Aortic smooth muscle cell (primary cell): ENCODE measurements around the gene CELF1. TPM values are rescaled to one million over a fixed set of nuclear protein-coding genes. Genes with fewer than 3 reads are reported as not detected.

Experiments used
- total RNA-seq: library from RNA; depleted of rRNA; stranded (reverse); fragments of >200 nt; gene quantifications from 2 replicates; pipeline ENCODE4 v1.2.3, GENCODE V29; 2014

Gene CELF1
- 73.5 and 83.7 TPM in 2 replicates for total RNA-seq

DNA sequence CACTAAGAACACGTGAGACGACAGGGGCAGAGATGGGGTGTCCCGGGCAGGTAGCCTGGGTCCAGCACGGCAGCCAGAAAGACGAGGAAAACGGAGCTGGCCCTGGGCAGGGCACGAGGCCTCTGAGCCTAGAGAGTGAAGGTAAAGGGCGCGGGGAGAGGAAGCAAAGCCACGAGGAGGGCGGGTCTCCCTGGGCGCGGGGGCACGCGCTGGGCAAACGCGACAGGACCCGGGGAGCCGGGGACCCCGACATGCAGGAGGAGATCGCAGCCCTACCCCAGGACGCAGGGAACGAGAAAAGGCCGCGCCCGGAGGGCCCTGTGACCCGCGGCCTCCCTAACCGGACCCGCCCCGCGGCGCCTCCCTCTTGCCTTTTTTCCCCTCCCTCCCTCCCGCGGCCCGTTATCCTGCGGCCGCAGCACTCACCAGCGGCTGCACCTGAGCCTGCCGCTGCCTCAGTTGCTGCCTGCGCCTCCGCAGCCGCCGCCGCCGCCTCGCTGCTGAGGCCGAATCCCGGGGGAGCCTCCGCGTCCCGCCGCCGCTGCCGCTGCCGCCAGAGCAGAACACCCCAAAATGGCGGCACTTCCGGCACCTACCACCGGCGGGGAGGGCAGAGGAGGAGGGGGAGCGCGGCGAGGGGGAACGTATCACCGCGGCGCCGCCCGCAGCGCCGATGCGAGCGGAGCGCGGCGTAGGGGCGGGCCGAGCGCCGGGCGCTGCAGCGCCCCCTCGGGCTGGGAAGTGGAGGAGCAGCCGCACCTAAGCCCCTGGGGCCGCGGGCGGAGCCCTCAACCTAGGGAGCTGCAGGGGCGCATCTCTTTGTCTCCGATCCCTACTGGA lies at the start of gene CELF1:
Gene CELF1 (minus strand): TSS at position 567 of the 840 bp plus-strand sequence. CDS start 53,609 bp downstream, outside the sequence.

DNA sequence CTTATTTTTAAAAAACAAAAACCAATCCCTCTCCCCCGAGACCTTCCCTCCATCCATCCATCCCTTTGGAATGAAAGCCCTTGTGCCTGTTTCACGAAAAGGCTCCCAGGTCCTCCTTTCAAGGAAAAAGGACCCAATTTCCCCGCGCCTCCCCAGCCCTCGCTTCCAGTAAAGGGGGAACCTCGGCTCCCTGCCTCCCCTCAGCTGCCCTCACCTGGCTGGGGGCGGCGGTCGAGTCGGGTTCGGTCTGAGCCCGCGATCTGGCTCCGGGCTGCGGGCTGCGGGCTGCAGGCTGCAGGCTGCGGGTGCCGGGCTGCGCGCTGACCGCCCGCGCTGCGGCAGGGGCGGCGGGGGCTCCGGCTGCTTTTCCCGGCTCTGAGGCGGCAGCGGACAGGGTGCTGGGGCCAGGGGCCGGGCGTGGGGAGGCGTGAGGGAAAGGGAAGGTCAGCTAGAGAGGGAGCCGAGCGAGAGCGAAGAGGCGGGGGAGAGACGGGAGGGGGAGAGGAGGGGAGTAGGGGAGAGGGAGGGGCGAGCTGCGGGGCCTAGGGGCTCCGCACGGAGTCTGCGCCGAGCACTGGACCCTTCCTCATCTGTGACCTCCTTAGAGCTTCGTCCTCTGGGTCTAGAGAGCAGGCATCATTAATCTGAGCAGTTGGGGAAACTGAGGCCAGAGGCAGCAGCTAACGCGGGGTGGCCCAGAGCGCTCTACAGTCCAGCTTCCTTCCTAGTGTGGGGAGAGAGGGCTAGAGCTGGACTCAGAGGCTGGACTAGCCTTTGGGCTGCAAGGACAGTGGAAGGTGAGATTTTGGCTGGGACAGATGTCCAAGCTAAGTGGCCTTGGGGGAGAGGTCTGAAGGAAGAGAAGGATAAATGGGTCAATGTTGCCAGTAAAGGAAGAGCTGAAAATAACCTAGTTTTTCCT lies 41.3 kb upstream of the CELF1 start, which contains the start of gene C1QTNF4:
Gene C1QTNF4 (minus strand): TSS at position 478 of the 922 bp plus-strand sequence. CDS start 3,601 bp downstream, outside the sequence.

DNA sequence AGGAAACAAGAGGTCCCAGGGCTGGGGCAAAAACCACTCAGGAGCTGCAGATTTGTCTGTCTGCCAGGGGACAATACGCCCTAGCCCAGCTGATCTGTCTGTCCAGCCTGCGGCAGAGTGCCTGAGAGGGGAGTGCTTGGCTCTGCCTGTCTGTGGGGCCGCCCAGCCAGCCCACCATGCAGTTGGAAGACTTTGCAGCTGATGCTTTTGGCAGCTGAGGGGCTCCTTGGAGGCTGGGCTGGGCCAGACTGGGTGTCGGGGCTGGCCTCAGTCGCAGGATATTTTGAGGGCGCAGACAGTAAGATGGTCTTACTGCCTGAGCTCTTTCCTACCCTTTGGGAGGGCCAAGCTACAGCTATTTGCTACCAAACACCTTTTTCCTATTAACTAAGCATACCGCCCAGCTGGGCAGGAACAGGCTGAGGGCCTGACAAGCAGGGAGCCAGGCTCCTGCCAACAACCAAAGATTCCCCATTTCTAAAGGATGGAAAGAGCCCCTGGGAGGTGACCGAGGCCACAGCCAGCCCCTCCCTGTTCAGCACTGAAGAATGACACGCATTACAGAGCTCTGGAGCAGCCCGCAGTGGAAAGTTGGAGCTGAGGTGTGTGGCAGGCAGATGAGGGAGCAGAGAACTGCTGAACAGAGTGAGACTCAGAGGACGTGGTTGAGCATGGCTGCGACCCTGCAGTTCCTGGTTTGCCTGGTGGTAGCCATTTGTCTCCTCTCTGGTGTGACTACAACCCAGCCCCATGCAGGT lies 33.3 kb upstream of the CELF1 start, which contains the start of gene FAM180B:
Gene FAM180B (plus strand): TSS at position 581 of the 758 bp plus-strand sequence. CDS start 91 bp downstream, at position 672.

DNA sequence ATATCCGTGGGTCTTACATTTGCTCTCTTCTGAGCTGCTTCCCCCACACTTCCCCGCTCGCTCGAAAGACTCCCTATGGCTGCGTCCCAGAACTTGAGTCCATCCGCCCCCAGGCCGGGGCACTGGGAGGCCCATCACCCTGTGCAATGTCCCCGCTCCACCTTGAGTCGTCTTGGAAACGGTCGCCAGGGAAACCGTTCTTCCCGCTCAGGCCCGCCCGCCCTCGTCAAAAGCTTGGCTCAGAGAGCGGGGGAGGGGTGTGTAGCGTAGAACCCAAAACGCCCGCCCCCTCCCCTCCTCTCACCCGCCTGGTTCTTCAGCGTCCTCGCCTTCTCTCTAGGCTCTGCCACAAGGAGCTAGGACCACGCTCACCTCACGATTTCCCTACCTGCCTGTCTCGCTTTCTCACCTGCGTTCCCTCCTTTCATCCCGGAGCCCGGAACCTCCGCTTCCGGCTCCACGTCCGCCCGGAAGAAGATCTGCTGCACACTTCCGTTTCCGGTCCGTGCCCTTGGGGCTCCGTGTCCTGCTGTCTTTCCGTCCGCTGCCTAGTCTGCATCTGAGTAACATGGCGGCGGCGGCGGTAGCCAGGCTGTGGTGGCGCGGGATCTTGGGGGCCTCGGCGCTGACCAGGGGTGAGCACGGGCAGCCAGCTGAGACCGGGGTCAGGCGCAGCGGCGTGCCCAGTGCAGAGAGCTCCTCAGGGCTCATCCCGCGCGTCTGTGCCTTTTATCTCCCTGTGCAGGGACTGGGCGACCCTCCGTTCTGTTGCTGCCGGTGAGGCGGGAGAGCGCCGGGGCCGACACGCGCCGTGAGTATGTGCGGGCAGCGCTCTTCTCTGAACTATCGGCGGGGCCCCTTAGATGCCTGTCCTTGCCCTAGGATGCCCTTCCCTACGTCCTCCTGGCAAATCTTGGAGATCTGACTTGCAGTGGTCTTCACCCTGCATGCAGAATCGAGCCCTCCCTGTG lies 25.9 kb upstream of the CELF1 start, which contains the start of the genes KBTBD4 and NDUFS3:
Gene KBTBD4 (minus strand): TSS at position 447 of the 971 bp plus-strand sequence. CDS start 19 bp downstream, at position 428.
Gene NDUFS3 (plus strand): TSS at position 551 of the 971 bp plus-strand sequence. CDS start 18 bp downstream, at position 569.

DNA sequence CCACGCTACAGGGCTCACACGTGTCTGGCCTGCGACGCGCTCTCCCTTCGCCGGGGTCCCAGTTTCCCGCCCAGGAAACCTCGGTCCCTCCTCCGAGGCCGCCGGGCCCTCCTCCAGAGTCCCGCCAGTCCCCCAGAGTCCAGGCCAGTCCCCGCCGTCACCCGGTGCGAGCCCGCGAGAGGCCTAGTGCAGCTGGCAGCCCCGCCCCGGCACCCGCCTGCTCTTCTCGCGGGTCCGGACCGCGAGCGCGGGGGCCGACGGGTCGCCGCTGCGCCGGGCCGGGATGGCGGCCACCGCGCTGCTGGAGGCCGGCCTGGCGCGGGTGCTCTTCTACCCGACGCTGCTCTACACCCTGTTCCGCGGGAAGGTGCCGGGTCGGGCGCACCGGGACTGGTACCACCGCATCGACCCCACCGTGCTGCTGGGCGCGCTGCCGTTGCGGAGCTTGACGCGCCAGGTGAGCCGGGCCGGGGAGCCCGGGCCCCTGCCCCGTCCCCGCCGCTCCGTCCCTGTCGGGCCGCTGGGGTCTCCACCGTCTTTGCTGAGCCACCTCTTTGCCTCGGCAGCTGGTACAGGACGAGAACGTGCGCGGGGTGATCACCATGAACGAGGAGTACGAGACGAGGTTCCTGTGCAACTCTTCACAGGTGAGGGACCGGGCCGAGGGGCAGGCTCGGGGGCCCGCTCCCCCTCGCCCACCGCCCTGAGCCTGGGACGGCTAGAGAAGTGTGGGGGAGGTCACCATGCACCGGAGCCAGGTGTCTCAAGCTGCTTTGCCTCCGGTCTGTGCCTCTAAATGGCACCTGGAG lies 12.6 kb upstream of the CELF1 start, which contains the start of gene PTPMT1:
Gene PTPMT1 (plus strand): TSS at position 260 of the 809 bp plus-strand sequence. CDS start 24 bp downstream, at position 284.

DNA sequence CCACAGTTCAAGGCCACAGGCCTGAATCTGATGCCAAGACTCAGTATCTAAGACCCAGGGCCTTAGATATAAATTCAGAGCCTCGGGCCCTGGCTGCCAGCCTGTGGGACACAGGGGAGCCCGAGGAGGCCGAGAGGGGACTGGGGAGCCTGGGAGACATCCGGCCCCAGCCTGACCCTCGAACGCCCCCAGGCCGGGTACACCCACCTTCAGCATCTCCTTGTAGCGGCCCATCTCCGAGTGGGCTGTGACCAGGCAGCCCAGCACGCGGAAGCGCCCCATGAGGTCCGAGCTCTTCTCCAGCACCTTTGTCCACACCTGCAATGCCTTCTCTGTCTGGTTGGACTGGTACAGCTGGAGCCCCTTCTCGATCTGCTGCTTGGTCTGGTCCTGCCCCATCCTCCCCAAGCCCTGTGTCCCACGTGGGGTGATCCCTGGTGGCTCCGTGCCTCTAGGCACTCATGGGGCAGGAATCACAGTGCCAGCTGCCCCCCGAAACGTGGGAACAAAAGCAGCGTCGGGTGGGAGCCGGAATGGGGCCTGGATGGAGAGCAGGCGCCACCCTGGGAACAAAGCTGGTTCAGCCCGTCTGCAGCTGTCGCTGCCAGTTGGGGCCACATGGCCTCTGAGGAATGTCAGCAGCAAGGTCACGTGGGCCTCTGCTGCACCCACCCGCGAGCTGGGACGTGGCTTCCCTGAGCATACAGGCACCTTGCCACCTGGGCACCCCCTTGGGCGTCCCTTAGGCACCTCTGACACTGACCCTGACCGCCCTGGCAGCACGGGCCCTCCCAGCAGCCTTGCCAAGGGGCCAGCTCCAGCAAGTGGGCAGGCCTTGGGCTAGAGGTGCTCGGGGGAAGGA lies 104.1 kb downstream of the CELF1 start, which contains the start of gene RAPSN:
Gene RAPSN (minus strand): TSS at position 571 of the 862 bp plus-strand sequence. CDS start 172 bp downstream, at position 399.

DNA sequence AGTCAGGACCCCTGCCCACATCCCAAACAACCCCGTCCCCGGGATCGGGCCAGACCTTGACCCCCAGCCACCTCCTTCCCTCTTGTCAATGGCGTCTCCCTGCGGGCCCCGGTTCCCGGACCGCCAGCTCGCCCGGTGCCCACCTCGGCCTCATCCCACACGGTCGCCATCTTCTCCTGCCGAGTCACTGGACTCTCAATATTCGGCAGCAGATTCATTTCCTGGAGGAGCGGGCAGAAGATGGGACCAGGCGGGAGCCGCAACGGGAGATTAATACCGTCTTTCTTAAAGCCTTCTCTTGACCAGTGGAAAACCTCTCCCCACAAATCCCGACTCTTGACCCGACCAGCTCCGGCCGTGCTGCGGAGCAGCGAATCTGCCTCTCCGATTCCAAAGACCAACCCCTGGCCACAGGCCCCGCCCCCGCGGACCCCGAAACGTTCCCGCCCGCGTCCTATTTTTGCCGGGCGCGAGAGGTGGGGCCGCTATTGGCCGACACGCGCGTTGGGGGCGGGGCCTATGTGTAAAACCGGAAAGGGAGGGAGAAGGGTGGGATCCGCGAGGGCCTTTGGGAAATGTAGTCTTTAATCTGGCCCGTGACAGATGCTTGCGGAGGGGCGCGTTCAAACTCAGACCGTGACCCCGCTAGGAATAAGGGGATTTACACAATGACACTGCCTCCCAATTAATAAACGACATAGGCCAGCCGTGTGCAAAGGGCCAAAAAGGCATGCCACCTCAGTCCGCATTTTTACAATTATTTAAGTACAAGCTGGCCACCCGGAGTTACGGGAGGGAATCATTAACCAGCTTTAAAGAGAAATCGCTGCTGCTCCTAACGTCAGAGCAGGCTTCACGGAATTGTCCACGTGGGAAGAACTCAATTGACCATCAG lies 126.6 kb downstream of the CELF1 start, which contains the start of gene PSMC3:
Gene PSMC3 (minus strand): TSS at position 378 of the 895 bp plus-strand sequence. CDS start 160 bp downstream, at position 218.

Other genes starting within 250 kb of the CELF1 start
- not detected in 2 replicates for gene MYBPC3, start 200.4 kb downstream of the CELF1 start, total RNA-seq
- not detected in 2 replicates for gene SPI1, start 174.6 kb downstream of the CELF1 start, total RNA-seq
- gene SLC39A13, start 144.5 kb downstream of the CELF1 start, total RNA-seq = 55.2 and 58.5 TPM in 2 replicates
- 201 and 249 TPM in 2 replicates for gene PSMC3, start 126.7 kb downstream of the CELF1 start, total RNA-seq
- gene RAPSN, start 104.0 kb downstream of the CELF1 start, total RNA-seq = 0.13 and 0.19 TPM in 2 replicates
- 53.9 and 57.9 TPM in 2 replicates for gene PTPMT1, start 12.5 kb upstream of the CELF1 start, total RNA-seq
- gene KBTBD4, start 25.8 kb upstream of the CELF1 start, total RNA-seq = 24.2 and 24.8 TPM in 2 replicates
- gene NDUFS3, start 25.9 kb upstream of the CELF1 start, total RNA-seq = 80.3 and 85.5 TPM in 2 replicates
- not detected in 2 replicates for gene FAM180B, start 33.5 kb upstream of the CELF1 start, total RNA-seq
- gene C1QTNF4, start 41.3 kb upstream of the CELF1 start, total RNA-seq = 0.06 TPM in 1 of 2 replicates, not detected in the other
- gene MTCH2, start 89.4 kb upstream of the CELF1 start, total RNA-seq = 79.4 and 81.2 TPM in 2 replicates
- 1.2 and 1.6 TPM in 2 replicates for gene AGBL2, start 162.2 kb upstream of the CELF1 start, total RNA-seq
- gene FNBP4, start 214.2 kb upstream of the CELF1 start, total RNA-seq = 61.8 and 62.7 TPM in 2 replicates